Lower lobe of right lung (tissue), 2 donors: ENCODE results near the gene SRGAP3. TPM values are rescaled to one million over a fixed set of nuclear protein-coding genes. Genes with fewer than 3 reads are reported as not detected.
"Not testable (repeated sequence)": the region's sequence is repeated elsewhere in the genome, so short reads cannot be mapped to it uniquely, and the experiment has no call there.

Experiments
- ATAC-seq, 2 donors: fragments of 200-7000 bp; cut with Tn5 transposase; one replicate each; pipeline ENCODE4 v1.9.1; 2020 to 2022; ENCODE audit warnings: mild to moderate bottlenecking in 2 of 2, moderate library complexity in 2 of 2
- DNase-seq: peaks from one replicate; pipeline ENCODE4 v3.0.0-alpha.2; 2020
- H3K27ac ChIP-seq: fragments of 200-600 bp; one replicate; pipeline ENCODE4 v1.8.0; 2022
- H3K27me3 ChIP-seq: fragments of 200-600 bp; one replicate; pipeline ENCODE4 v1.8.0; 2022; ENCODE audit warnings: low read depth
- H3K36me3 ChIP-seq: fragments of 200-600 bp; one replicate; pipeline ENCODE4 v1.8.0; 2022; ENCODE audit warnings: mild to moderate bottlenecking
- H3K4me1 ChIP-seq: fragments of 200-600 bp; one replicate; pipeline ENCODE4 v1.8.0; 2022
- H3K4me3 ChIP-seq: fragments of 200-600 bp; one replicate; pipeline ENCODE4 v1.8.0; 2022; ENCODE audit warnings: mild to moderate bottlenecking
- H3K9me3 ChIP-seq: fragments of 200-600 bp; one replicate; pipeline ENCODE4 v1.8.0; 2022
- CTCF ChIP-seq: fragments of 200-600 bp; IDR thresholded peaks from one replicate; pipeline ENCODE4 v1.8.0; 2022; ENCODE audit warnings: antibody characterized with exemption, mild to moderate bottlenecking
- intact Hi-C: fragments of 100-400 bp; cut with DNase I; formaldehyde crosslinking; loops from one replicate; pipeline ENCODE4 v1.11.0; 2022
- long read RNA-seq: library from polyadenylated mRNA; unstranded; transcript quantifications from one replicate; pipeline ENCODE4 v2.0.0, GENCODE V29; 2021
- total RNA-seq: library from RNA; stranded (reverse); fragmentation: NEBNext Ultra II Directional; extraction: Animal tissue kit (Norgen Biotek cat#: 25700); gene quantifications from one replicate; pipeline ENCODE4 v1.2.1, GENCODE V29; 2021
- donor health status: DM: no; HTN: yes; CAD: no; lungs with severe emphysema.

SRGAP3 gene
- 7.8 TPM for total RNA-seq
- long read RNA-seq, partial matches to known transcripts: 1 of 10 reads
- long read RNA-seq, other reads (novel, unspliced or antisense): 9 of 10 reads

GRCh38 chr3:9249273-9250192 lies at the start of gene SRGAP3:
Gene SRGAP3, minus strand, starts transcription at chr3:9249646. Its CDS starts 695 bp downstream, at chr3:9248951.
- DNase-seq (peak; percentile 88), ATAC-seq (peak; percentile 98 to 100)
- no peaks in the 10 kb centered on the region for H3K9me3 ChIP-seq
- peak within 1 kb of the TSS; percentile 5 for H3K27ac ChIP-seq
- H3K27me3 ChIP-seq: no peaks in the 10 kb centered on the region
- peak; percentile 40 for TF ChIP-seq CTCF
- no peaks in the 10 kb centered on the region for H3K36me3 ChIP-seq
- peak within 1 kb of the TSS; percentile 57 for H3K4me3 ChIP-seq
- peaks cover 21% of the 10 kb centered on the region for H3K4me1 ChIP-seq
- intact Hi-C loops: no loop called here

GRCh38 chr3:9298236-9298635 lies 48.8 kb upstream of the SRGAP3 start:
- intact Hi-C loops: no loop called here
- no peaks in the 10 kb centered on the region for H3K27me3 ChIP-seq
- no peak for TF ChIP-seq CTCF

GRCh38 chr3:9296241-9296640 lies 46.8 kb upstream of the SRGAP3 start:
- intact Hi-C loops: no loop called here
- Histone ChIP-seq H3K27ac (no peak overlapping the region), H3K4me3 (no peak overlapping the region), H3K9me3 (no peaks in the 10 kb centered on the region), H3K4me1 (no peaks in the 10 kb centered on the region), H3K36me3 (no peaks in the 10 kb centered on the region), H3K27me3 (no peaks in the 10 kb centered on the region)
- DNase-seq (no peak), ATAC-seq (no peak)
- no peak for TF ChIP-seq CTCF

More at GRCh38 chr3:9298236-9298635, 48.8 kb upstream of the SRGAP3 start:
- DNase-seq: no peak
- Histone ChIP-seq H3K9me3 (no peaks in the 10 kb centered on the region), H3K4me3 (no peak overlapping the region), H3K36me3 (no peaks in the 10 kb centered on the region), H3K27ac (no peak overlapping the region), H3K4me1 (peaks cover 9% of the 10 kb centered on the region)
- ATAC-seq: no peak

GRCh38 chr3:9295007-9295406 lies 45.6 kb upstream of the SRGAP3 start:
- TF ChIP-seq CTCF: no peak
- Histone ChIP-seq H3K4me3 (no peak overlapping the region), H3K27me3 (no peaks in the 10 kb centered on the region), H3K27ac (no peak overlapping the region), H3K36me3 (no peaks in the 10 kb centered on the region), H3K4me1 (no peaks in the 10 kb centered on the region), H3K9me3 (no peaks in the 10 kb centered on the region)
- intact Hi-C loops: no loop called here
- no peak for DNase-seq
- ATAC-seq: no peak

GRCh38 chr3:9293953-9294352 lies 44.5 kb upstream of the SRGAP3 start:
- H3K9me3 ChIP-seq, ATAC-seq, H3K4me1 ChIP-seq, H3K36me3 ChIP-seq, intact Hi-C loops, H3K27ac ChIP-seq, DNase-seq, H3K4me3 ChIP-seq, H3K27me3 ChIP-seq: not testable (repeated sequence)

GRCh38 chr3:9293076-9293475 lies 43.6 kb upstream of the SRGAP3 start:
- DNase-seq (no peak), ATAC-seq (no peak)
- no peaks in the 10 kb centered on the region for H3K9me3 ChIP-seq
- H3K4me1 ChIP-seq: no peaks in the 10 kb centered on the region
- no peaks in the 10 kb centered on the region for H3K27me3 ChIP-seq
- H3K36me3 ChIP-seq: no peaks in the 10 kb centered on the region
- intact Hi-C loops: no loop called here
- TF ChIP-seq CTCF: no peak
- no peak overlapping the region for H3K27ac ChIP-seq
- H3K4me3 ChIP-seq: no peak overlapping the region
